Measurements from ENCODE around the gene RABL6.
A peak's percentile ranks its signal among the peaks of the same experiment; 100 is the strongest.
"Not testable (repeated sequence)": the region's sequence is repeated elsewhere in the genome, so short reads cannot be mapped to it uniquely, and the experiment has no call there.

The RABL6 gene

GRCh38 chr9:136766410-136767120 is 41.2 kb upstream of the RABL6 start:
- H3K9me3 Mint-ChIP-seq; H3K4me3 Mint-ChIP-seq; H3K36me3 Mint-ChIP-seq (ENCODE audit: low read depth): not testable (repeated sequence)

GRCh38 chr9:136769710-136770191 is 38.0 kb upstream of the RABL6 start:
- Mint-ChIP-seq H3K27ac (no peak overlapping the region), H3K36me3 (ENCODE audit: low read depth) (no peaks in the 10 kb centered on the region), H3K4me3 (no peak overlapping the region), H3K4me1 (ENCODE audit: low read depth) (peaks cover 6% of the 10 kb centered on the region), H3K9me3 (peaks cover 8% of the 10 kb centered on the region), H3K27me3 (ENCODE audit: low read depth) (peaks cover 6% of the 10 kb centered on the region)
- no peak for DNase-seq (ENCODE audit: low spot score)

More at GRCh38 chr9:136766410-136767120, 41.2 kb upstream of the RABL6 start:
- H3K27ac Mint-ChIP-seq; H3K4me1 Mint-ChIP-seq (ENCODE audit: low read depth); H3K27me3 Mint-ChIP-seq (ENCODE audit: low read depth): not testable (repeated sequence)
- peak; percentile 38 for DNase-seq (ENCODE audit: low spot score)

- Mint-ChIP-seq H3K27me3 (ENCODE audit: low read depth) (peaks cover 5% of the 10 kb centered on the region), H3K4me3 (no peak overlapping the region), H3K4me1 (ENCODE audit: low read depth) (peaks cover 4% of the 10 kb centered on the region), H3K36me3 (ENCODE audit: low read depth) (no peaks in the 10 kb centered on the region), H3K27ac (no peak overlapping the region), H3K9me3 (peaks cover 8% of the 10 kb centered on the region)
- no peak for DNase-seq (ENCODE audit: low spot score)
These were observed 35.8 kb upstream of the RABL6 start for GRCh38 chr9:136771907-136772415.

- H3K4me1 Mint-ChIP-seq (ENCODE audit: low read depth) = peaks cover 2% of the 10 kb centered on the region
- H3K27me3 Mint-ChIP-seq (ENCODE audit: low read depth) = peaks cover 14% of the 10 kb centered on the region
- H3K4me3 Mint-ChIP-seq = no peak overlapping the region
- no peak overlapping the region for H3K27ac Mint-ChIP-seq
- H3K36me3 Mint-ChIP-seq (ENCODE audit: low read depth) = no peaks in the 10 kb centered on the region
- DNase-seq (ENCODE audit: low spot score) = no peak
- peaks cover 8% of the 10 kb centered on the region for H3K9me3 Mint-ChIP-seq
These were observed 34.2 kb upstream of the RABL6 start for GRCh38 chr9:136773386-136774044.

- no peak for DNase-seq (ENCODE audit: low spot score)
- H3K4me3 Mint-ChIP-seq = no peak overlapping the region
- peaks cover 8% of the 10 kb centered on the region for H3K9me3 Mint-ChIP-seq
- H3K27me3 Mint-ChIP-seq (ENCODE audit: low read depth) = peaks cover 21% of the 10 kb centered on the region
- H3K27ac Mint-ChIP-seq = no peak overlapping the region
- H3K4me1 Mint-ChIP-seq (ENCODE audit: low read depth) = peaks cover 2% of the 10 kb centered on the region
- H3K36me3 Mint-ChIP-seq (ENCODE audit: low read depth) = no peaks in the 10 kb centered on the region
These were observed 33.2 kb upstream of the RABL6 start for GRCh38 chr9:136774416-136775045.

- Mint-ChIP-seq H3K9me3 (peaks cover 8% of the 10 kb centered on the region), H3K27me3 (ENCODE audit: low read depth) (peaks cover 25% of the 10 kb centered on the region), H3K27ac (no peak overlapping the region), H3K4me1 (ENCODE audit: low read depth) (no peaks in the 10 kb centered on the region), H3K4me3 (no peak overlapping the region), H3K36me3 (ENCODE audit: low read depth) (no peaks in the 10 kb centered on the region)
- DNase-seq (ENCODE audit: low spot score) = no peak
These were observed 32.6 kb upstream of the RABL6 start for GRCh38 chr9:136775191-136775590.

- peaks cover 8% of the 10 kb centered on the region for H3K9me3 Mint-ChIP-seq
- no peak overlapping the region for H3K4me3 Mint-ChIP-seq
- no peak for DNase-seq (ENCODE audit: low spot score)
- H3K27ac Mint-ChIP-seq = no peak overlapping the region
- H3K4me1 Mint-ChIP-seq (ENCODE audit: low read depth) = no peaks in the 10 kb centered on the region
- peaks cover 32% of the 10 kb centered on the region for H3K27me3 Mint-ChIP-seq (ENCODE audit: low read depth)
- H3K36me3 Mint-ChIP-seq (ENCODE audit: low read depth) = no peaks in the 10 kb centered on the region
These were observed 30.8 kb upstream of the RABL6 start for GRCh38 chr9:136776947-136777346.

GRCh38 chr9:136777359-136777758 is 30.4 kb upstream of the RABL6 start:
- no peaks in the 10 kb centered on the region for H3K36me3 Mint-ChIP-seq (ENCODE audit: low read depth)
- peaks cover 8% of the 10 kb centered on the region for H3K9me3 Mint-ChIP-seq
- peaks cover 32% of the 10 kb centered on the region for H3K27me3 Mint-ChIP-seq (ENCODE audit: low read depth)
- DNase-seq (ENCODE audit: low spot score) = no peak
- H3K4me3 Mint-ChIP-seq = no peak overlapping the region
- H3K4me1 Mint-ChIP-seq (ENCODE audit: low read depth) = no peaks in the 10 kb centered on the region
- H3K27ac Mint-ChIP-seq = no peak overlapping the region

GRCh38 chr9:136779808-136780207 is 27.9 kb upstream of the RABL6 start:
- Mint-ChIP-seq H3K9me3 (no peaks in the 10 kb centered on the region), H3K4me1 (ENCODE audit: low read depth) (no peaks in the 10 kb centered on the region), H3K36me3 (ENCODE audit: low read depth) (no peaks in the 10 kb centered on the region), H3K27me3 (ENCODE audit: low read depth) (peaks cover 36% of the 10 kb centered on the region), H3K4me3 (no peak overlapping the region), H3K27ac (no peak overlapping the region)
- DNase-seq (ENCODE audit: low spot score) = no peak

GRCh38 chr9:136782452-136782851 is 25.3 kb upstream of the RABL6 start:
- no peak overlapping the region for H3K4me3 Mint-ChIP-seq
- DNase-seq (ENCODE audit: low spot score) = no peak
- H3K27ac Mint-ChIP-seq = no peak overlapping the region
- no peaks in the 10 kb centered on the region for H3K9me3 Mint-ChIP-seq
- H3K36me3 Mint-ChIP-seq (ENCODE audit: low read depth) = no peaks in the 10 kb centered on the region
- peaks cover under 1% of the 10 kb centered on the region for H3K4me1 Mint-ChIP-seq (ENCODE audit: low read depth)
- peaks cover 35% of the 10 kb centered on the region for H3K27me3 Mint-ChIP-seq (ENCODE audit: low read depth)

GRCh38 chr9:136784249-136784996 is 23.3 kb upstream of the RABL6 start:
- no peak overlapping the region for H3K4me3 Mint-ChIP-seq
- H3K27me3 Mint-ChIP-seq (ENCODE audit: low read depth) = peaks cover 21% of the 10 kb centered on the region
- no peak overlapping the region for H3K27ac Mint-ChIP-seq
- no peaks in the 10 kb centered on the region for H3K36me3 Mint-ChIP-seq (ENCODE audit: low read depth)
- no peaks in the 10 kb centered on the region for H3K9me3 Mint-ChIP-seq
- DNase-seq (ENCODE audit: low spot score) = no peak
- peaks cover 14% of the 10 kb centered on the region for H3K4me1 Mint-ChIP-seq (ENCODE audit: low read depth)

- no peak for DNase-seq (ENCODE audit: low spot score)
- Mint-ChIP-seq H3K4me3 (no peak overlapping the region), H3K9me3 (no peaks in the 10 kb centered on the region), H3K27ac (no peak overlapping the region), H3K4me1 (ENCODE audit: low read depth) (peaks cover 14% of the 10 kb centered on the region), H3K27me3 (ENCODE audit: low read depth) (peaks cover 17% of the 10 kb centered on the region), H3K36me3 (ENCODE audit: low read depth) (no peaks in the 10 kb centered on the region)
These were observed 22.8 kb upstream of the RABL6 start for GRCh38 chr9:136784997-136785361.

- not testable (repeated sequence) for H3K27ac Mint-ChIP-seq; DNase-seq (ENCODE audit: low spot score); H3K9me3 Mint-ChIP-seq; H3K36me3 Mint-ChIP-seq (ENCODE audit: low read depth); H3K27me3 Mint-ChIP-seq (ENCODE audit: low read depth); H3K4me3 Mint-ChIP-seq
- peaks cover 17% of the 10 kb centered on the region for H3K4me1 Mint-ChIP-seq (ENCODE audit: low read depth)
These were observed 22.0 kb upstream of the RABL6 start for GRCh38 chr9:136785565-136786355.

Data from T-helper 2 cell treated with Interferon-gamma antibody and Interleukin-4, amounts not matched to agents 5 μg/mL and 100 μg/mL, for 36 hours (primary cell).